ENCODE measurements around the gene GCNT4. TPM values are rescaled to one million over a fixed set of nuclear protein-coding genes. Genes with fewer than 3 reads are reported as not detected.
"Not testable (repeated sequence)": the region's sequence is repeated elsewhere in the genome, so short reads cannot be mapped to it uniquely, and the experiment has no call there.

Gene GCNT4
- 1 to 10 TPM; 1.5 to 6.4 (median 2.8) TPM for total RNA-seq
- polyA plus RNA-seq, result 1 to 10 TPM; 1.7 to 3.2 TPM

- FAIRE-seq, result no peak
- intact Hi-C loops (cut with DNase I), result no loop called here
- H3K4me1 ChIP-seq, result peaks cover 0 to 18% (median 12%) of the 10 kb centered on the region in 3 donors
Measured at GRCh38 chr5:75052192-75053053, at the start of gene GCNT4. Gene GCNT4 (minus strand): TSS chr5:75052558. CDS start chr5:75030037, 22,521 bp downstream.

GRCh38 chr5:75095956-75096355, 43.6 kb upstream of the GCNT4 start:
- 86 to 88% methylated on average over 3 of the region's 3 CpGs for WGBS, 2 donors
- H3K4me1 ChIP-seq; H3K27ac ChIP-seq; DNase-seq; ATAC-seq; FAIRE-seq; intact Hi-C loops (cut with DNase I); H3K9me3 ChIP-seq; H3K4me3 ChIP-seq; H3K27me3 ChIP-seq; H3K36me3 ChIP-seq: not testable (repeated sequence)

More at GRCh38 chr5:75052192-75053053, at the start of gene GCNT4:
- H3K36me3 ChIP-seq, result no peaks in the 10 kb centered on the region
- ATAC-seq (peak; percentile 41 to 59 (median 52)), DNase-seq (peak; percentile 44 to 90 (median 62))
- no peaks in the 10 kb centered on the region for H3K9me3 ChIP-seq
- peak within 1 kb of the TSS; percentile 66 to 88 (median 76) for H3K4me3 ChIP-seq
- H3K27me3 ChIP-seq, result no peaks in the 10 kb centered on the region
- WGBS, 2 donors, result 0 to 1% methylated on average over 56 to 74 of the region's 74 CpGs
- TF ChIP-seq CTCF (IDR thresholded peaks at IDR 0.05), result no peak
- peak within 1 kb of the TSS; percentile 88 to 98 (median 94) for H3K27ac ChIP-seq

- H3K36me3 ChIP-seq, result no peaks in the 10 kb centered on the region
- no peaks in the 10 kb centered on the region for H3K4me1 ChIP-seq
- no peak for TF ChIP-seq CTCF (IDR thresholded peaks at IDR 0.05)
- ATAC-seq, result no peak
- no peaks in the 10 kb centered on the region for H3K9me3 ChIP-seq
- no peaks in the 10 kb centered on the region for H3K27me3 ChIP-seq
- H3K4me3 ChIP-seq, result no peak overlapping the region
- intact Hi-C loops (cut with DNase I), result no loop called here
- no peak overlapping the region for H3K27ac ChIP-seq
- 88 to 94% methylated on average over 3 of the region's 3 CpGs for WGBS, 2 donors
- DNase-seq, result no peak
- no peak for FAIRE-seq
Measured at GRCh38 chr5:75091597-75091996, 39.2 kb upstream of the GCNT4 start.

- H3K36me3 ChIP-seq, result no peaks in the 10 kb centered on the region
- TF ChIP-seq CTCF (IDR thresholded peaks at IDR 0.05), result no peak
- H3K4me1 ChIP-seq, result no peaks in the 10 kb centered on the region
- no peak for DNase-seq
- no peak for FAIRE-seq
- intact Hi-C loops (cut with DNase I), result no loop called here
- 49 to 53% methylated on average over 1 of the region's 1 CpG for WGBS, 2 donors
- H3K27ac ChIP-seq, result no peak overlapping the region
- no peak overlapping the region for H3K4me3 ChIP-seq
- H3K27me3 ChIP-seq, result no peaks in the 10 kb centered on the region
- H3K9me3 ChIP-seq, result no peaks in the 10 kb centered on the region
- ATAC-seq, result no peak
Measured at GRCh38 chr5:75089662-75090061, 37.3 kb upstream of the GCNT4 start.

GRCh38 chr5:75089137-75089536, 36.8 kb upstream of the GCNT4 start:
- Histone ChIP-seq H3K27ac (no peak overlapping the region), H3K27me3 (no peaks in the 10 kb centered on the region), H3K4me1 (no peaks in the 10 kb centered on the region), H3K36me3 (no peaks in the 10 kb centered on the region), H3K4me3 (no peak overlapping the region), H3K9me3 (no peaks in the 10 kb centered on the region)
- no peak for TF ChIP-seq CTCF (IDR thresholded peaks at IDR 0.05)
- FAIRE-seq, result no peak
- DNase-seq, result no peak
- ATAC-seq, result no peak
- WGBS, 2 donors, result 87 to 96% methylated on average over 1 of the region's 1 CpG
- intact Hi-C loops (cut with DNase I), result no loop called here

Measured in pancreas (tissue), 10 donors.